Measurements from ENCODE around the gene ORC6.

Gene ORC6

GRCh38 chr16:46733319-46733830 is 43.9 kb downstream of the ORC6 start:
- no peak for DNase-seq

DNA sequence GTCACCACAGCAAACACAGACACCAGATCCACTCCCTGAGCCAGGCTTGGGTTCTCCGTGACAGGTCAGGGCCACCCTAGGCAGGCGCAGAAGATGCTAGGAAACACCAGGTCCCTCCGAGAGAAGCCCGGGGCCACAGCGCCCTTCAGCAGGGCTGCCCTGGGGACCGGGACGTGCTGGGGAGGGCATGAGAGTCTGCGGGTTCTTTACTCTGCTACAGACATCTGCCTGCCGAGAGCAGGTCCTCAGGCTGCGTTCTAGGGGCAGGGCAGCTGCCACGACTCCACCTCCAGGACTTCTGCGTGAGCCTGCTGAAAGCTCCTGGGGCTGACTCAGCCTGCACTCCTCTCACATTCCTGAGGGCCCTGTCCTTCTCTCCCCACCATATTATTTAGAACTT is 47.2 kb downstream of the ORC6 start:
- no peak for DNase-seq

- DNase-seq = no peak
Measured at GRCh38 chr16:46737621-46738214, 48.3 kb downstream of the ORC6 start.

DNA sequence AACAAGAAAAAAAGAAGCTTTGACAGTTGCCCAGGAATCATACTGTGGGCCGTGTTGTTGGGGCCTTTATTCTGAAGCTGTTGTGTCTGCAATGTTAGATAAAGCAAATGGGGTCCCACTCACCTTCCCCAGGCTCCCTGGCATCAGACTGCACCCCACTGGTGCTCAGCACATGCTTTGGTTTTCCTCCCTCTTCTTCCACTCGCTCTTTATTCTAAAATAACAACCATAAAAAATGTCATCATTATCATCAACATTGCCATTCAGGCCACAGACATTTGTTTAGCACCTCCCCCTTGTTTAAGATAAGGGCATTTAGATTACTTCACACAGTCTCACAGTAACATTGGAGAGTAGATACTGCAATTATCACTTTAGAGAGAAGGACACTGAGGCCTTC is 50.5 kb downstream of the ORC6 start:
- no peak for DNase-seq

DNA sequence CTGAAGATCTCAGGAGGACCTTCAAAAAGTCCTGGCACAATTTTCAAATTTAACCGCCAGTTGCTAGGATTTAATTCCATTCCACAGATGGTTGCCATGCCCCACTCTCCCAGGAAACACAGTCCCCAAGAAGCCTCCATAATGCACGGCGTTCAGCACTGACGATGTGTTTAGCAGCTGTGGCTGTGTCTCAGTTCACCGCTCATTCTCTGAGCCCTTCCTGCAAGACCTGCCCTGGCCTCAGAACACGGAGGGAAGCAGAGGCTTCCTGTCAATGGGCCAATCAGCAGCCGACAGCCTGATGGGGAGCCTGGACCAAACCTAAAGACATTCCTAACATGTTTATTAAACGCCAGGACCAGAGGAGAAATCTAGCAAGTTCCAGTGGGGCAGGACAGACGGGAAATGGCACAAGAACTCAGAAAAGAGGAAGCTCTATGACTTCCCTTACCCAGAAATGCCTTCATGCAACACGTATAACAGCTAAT is 53.8 kb downstream of the ORC6 start:
- DNase-seq = no peak

DNA sequence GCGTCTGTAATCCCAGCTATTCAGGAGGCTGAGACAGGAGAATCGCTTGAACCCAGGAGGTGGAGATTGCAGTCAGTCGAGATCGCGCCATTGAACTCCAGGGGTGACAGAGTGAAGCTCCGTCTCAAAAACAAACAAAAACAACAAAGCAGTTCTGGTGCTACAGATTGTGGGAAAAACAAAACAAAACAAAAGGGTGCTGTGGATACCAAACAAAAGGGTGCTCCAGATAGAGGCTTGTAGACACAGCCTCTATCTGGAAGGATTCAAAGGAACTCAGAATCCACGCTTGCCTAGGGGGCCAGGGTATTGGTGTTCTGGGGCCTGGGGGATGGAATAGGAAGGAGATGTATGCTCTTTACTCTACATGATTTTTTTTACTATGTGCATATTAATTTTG is 56.2 kb downstream of the ORC6 start:
- no peak for DNase-seq

DNA sequence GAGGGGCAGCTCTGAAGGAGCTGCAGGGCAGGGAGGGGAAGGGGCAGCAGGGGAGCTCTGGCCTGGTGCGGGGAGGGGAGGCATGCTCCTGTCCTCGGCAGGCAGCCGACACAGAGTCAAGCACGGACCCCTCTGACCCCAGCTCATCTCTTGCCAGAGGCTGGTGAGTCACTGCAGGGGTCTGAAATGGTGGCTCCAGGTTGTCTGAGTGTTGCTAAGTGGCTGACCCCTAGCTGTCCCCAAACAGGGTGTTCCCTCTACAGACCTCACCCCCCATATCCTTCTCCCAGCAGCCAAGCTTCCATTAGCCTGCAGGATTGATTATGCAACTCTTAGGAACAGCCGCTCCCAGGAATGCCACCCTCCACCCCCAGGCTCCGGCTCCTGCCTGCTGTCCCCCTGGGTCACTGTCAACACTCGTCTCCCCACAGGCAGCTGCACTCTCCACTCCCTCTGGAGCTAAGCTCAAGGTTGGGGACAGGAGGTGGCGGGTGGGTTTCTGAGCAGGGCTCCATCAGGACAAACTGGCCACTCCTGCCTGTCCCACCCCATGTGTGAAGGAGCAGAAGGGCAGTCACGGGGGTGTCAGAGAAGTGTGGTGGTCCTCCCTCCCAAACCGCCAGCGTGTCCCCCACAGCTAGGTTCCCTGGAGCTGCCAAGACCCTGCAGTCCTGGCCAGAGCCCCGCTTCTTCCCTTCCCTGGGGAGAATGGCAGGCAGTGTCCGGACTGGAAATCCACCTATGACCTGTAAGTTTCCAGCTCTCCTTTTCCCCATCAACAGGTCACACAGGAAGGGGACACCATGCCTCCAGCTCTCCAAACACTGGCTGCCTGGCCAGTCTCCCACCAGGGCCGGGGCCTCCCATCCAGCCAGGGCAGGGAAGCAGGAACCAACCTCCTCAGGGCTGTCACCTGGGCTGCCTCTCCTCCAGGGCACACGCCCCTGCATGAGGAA is 57.6 kb downstream of the ORC6 start:
- DNase-seq = no peak

Data from DMS 273 treated with DMSO at 0.1 percent for 48 hours (cell line).